ENCODE results near the gene DUS2. TPM values are rescaled to one million over a fixed set of nuclear protein-coding genes. Genes with fewer than 3 reads are reported as not detected.

Gene DUS2
- total and polyA plus RNA-seq, 2 of the 8 experiments (the other 6 are each of a cell fraction or from before 2014, with no cell fraction given): 17.2 to 27.0 TPM

DNA sequence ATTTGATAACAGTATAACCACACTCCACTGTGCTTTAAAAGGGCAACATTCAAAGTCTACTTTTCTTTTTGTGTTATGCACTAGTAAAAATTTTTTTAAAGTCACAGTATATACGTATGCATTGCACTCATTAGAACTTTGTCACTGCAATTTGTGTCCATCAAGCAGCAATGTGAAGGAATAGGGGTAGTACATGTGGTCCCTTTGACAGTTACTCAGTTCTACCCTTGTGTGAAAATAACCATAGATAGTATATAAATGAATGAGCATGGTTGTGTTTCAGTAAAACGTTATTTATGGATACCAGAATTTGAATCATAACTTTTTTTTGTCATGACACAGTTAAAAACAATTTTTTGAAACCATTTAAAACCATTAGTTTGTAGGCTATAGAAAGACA is 92.8 kb downstream of the DUS2 start:
- WGBS, 2 experiments (ENCODE audit: extremely low coverage in 1 of 2, insufficient coverage in 1 of 2, insufficient read length in 1 of 2, insufficient replicate concordance in 2 of 2, low coverage in 1 of 2, low lambda C conversion rate in 2 of 2, missing lambda C conversion rate in 1 of 2): 76% methylated on average over 2 of the region's 2 CpGs; no CpG with 5 or more reads in 1 of the 2 experiments
- H4K91ac ChIP-seq (replicated peaks; ENCODE audit: insufficient read length, low read length): no peak overlapping the region
- no peak overlapping the region for H2BK5ac ChIP-seq (ENCODE audit: low read depth, low read length)
- no peaks in the 10 kb centered on the region for H3K27me3 ChIP-seq (replicated peaks in 1 of 4; ENCODE audit: control insufficient read depth in 3 of 4, extremely low read depth in 1 of 4, insufficient read depth in 3 of 4, low read length in 3 of 4)
- H3K56ac ChIP-seq (replicated peaks; ENCODE audit: insufficient read length, low read depth, low read length): no peak overlapping the region
- no peak overlapping the region for H2AFZ ChIP-seq (ENCODE audit: low read length)
- no peak overlapping the region for H3K4me3 ChIP-seq (ENCODE audit: extremely low read depth in 1 of 4, insufficient read depth in 2 of 4, low read depth in 3 of 4, low read length in 4 of 4)
- no peak overlapping the region for H2BK15ac ChIP-seq (ENCODE audit: low read length)
- no peak overlapping the region for H3K23ac ChIP-seq (ENCODE audit: insufficient read length)
- DNase-seq (ENCODE audit: low read depth in 1 of 2, low spot score in 2 of 2) (no peak), FAIRE-seq (no peak)
- H3K9ac ChIP-seq (replicated peaks in 1 of 4; ENCODE audit: extremely low read depth in 1 of 4, low read depth in 3 of 4, low read length in 3 of 4): no peak overlapping the region
- no peaks in the 10 kb centered on the region for H3K36me3 ChIP-seq (ENCODE audit: control insufficient read depth in 2 of 4, insufficient read depth in 4 of 4, low read length in 3 of 4)
- peaks cover 0 to 5% (median 0%) of the 10 kb centered on the region in 4 experiments; a peak in 1 of 7 replicates for H3K4me1 ChIP-seq (replicated peaks in 1 of 4; ENCODE audit: control insufficient read depth in 3 of 4, insufficient read depth in 4 of 4, low read length in 3 of 4)
- peaks cover 13% of the 10 kb centered on the region for H3K79me1 ChIP-seq (ENCODE audit: low read depth, low read length)
- no peak overlapping the region for H3K27ac ChIP-seq (ENCODE audit: low read depth, low read length)
- no peak overlapping the region for H2AK5ac ChIP-seq (ENCODE audit: low read depth, low read length)
- H3K18ac ChIP-seq (ENCODE audit: extremely low read depth, low read length): no peak overlapping the region
- peaks cover 2 to 6% of the 10 kb centered on the region in 2 experiments for H4K20me1 ChIP-seq (replicated peaks in 1 of 2; ENCODE audit: control insufficient read depth in 1 of 2, insufficient read depth in 2 of 2, low read length in 2 of 2)
- H3K23me2 ChIP-seq (ENCODE audit: low read depth, low read length): no peaks in the 10 kb centered on the region
- no peak overlapping the region for H2BK20ac ChIP-seq (ENCODE audit: low read length)
- no peak overlapping the region for H3K4ac ChIP-seq (replicated peaks; ENCODE audit: insufficient read length, low read depth, low read length)
- H4K5ac ChIP-seq (ENCODE audit: insufficient read length, low read depth, low read length): no peak overlapping the region
- POLR2A ChIA-PET (ENCODE audit: partially characterized antibody): no interaction called here
- H4K8ac ChIP-seq (ENCODE audit: extremely low read depth, insufficient read depth, low read length): no peak overlapping the region
- CTCF ChIA-PET (ENCODE audit: partially characterized antibody): no interaction called here
- peaks cover 0 to 87% of the 10 kb centered on the region in 2 experiments; a peak in 2 of 4 replicates for H3K79me2 ChIP-seq (ENCODE audit: control insufficient read depth in 1 of 2, insufficient read depth in 2 of 2, low read length in 2 of 2)
- H2BK120ac ChIP-seq (replicated peaks; ENCODE audit: low read depth, low read length): no peak overlapping the region
- no peaks in the 10 kb centered on the region for H3K9me3 ChIP-seq (ENCODE audit: insufficient read depth in 2 of 2, low read depth in 1 of 2, low read length in 1 of 2)
- H2BK12ac ChIP-seq (ENCODE audit: low read depth, low read length): no peak overlapping the region
- H3K14ac ChIP-seq (ENCODE audit: insufficient read length): no peak overlapping the region
- H3K4me2 ChIP-seq (ENCODE audit: insufficient read depth in 1 of 2, low read depth in 2 of 2, low read length in 2 of 2): no peak overlapping the region
- TF ChIP-seq HDAC2 (IDR thresholded peaks at IDR 0.05; ENCODE audit: borderline replicate concordance in 1 of 2, low read depth in 2 of 2, low read length in 2 of 2): no peak
- TF ChIP-seq SIX5 (IDR thresholded peaks at IDR 0.05; ENCODE audit: low read depth, low read length): no peak
- no peak for TF ChIP-seq RBBP5 (IDR thresholded peaks at IDR 0.05; ENCODE audit: borderline replicate concordance, low read depth, low read length)
- TF ChIP-seq MAFK (IDR thresholded peaks at IDR 0.05; ENCODE audit: low read depth, low read length): no peak
- TF ChIP-seq KDM4A (IDR thresholded peaks at IDR 0.05; ENCODE audit: low read depth, low read length, severe bottlenecking): no peak
- TF ChIP-seq TBP (IDR thresholded peaks at IDR 0.05; ENCODE audit: low read depth, low read length): no peak
- TF ChIP-seq RAD21 (IDR thresholded peaks at IDR 0.05 in 1 of 2, conservative IDR thresholded peaks at IDR 0.05 in 1 of 2; ENCODE audit: low read depth in 2 of 2, low read length in 2 of 2): no peak
- TF ChIP-seq, protein P1, sequence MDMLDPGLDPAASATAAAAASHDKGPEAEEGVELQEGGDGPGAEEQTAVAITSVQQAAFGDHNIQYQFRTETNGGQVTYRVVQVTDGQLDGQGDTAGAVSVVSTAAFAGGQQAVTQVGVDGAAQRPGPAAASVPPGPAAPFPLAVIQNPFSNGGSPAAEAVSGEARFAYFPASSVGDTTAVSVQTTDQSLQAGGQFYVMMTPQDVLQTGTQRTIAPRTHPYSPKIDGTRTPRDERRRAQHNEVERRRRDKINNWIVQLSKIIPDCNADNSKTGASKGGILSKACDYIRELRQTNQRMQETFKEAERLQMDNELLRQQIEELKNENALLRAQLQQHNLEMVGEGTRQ (IDR thresholded peaks at IDR 0.05; ENCODE audit: low read length): no peak
- no peak for TF ChIP-seq EP300 (IDR thresholded peaks at IDR 0.05; ENCODE audit: borderline replicate concordance in 1 of 2, low read depth in 2 of 2, low read length in 2 of 2)
- no peak for TF ChIP-seq HDAC6 (IDR thresholded peaks at IDR 0.05; ENCODE audit: low read depth, low read length)
- TF ChIP-seq, protein P2, sequence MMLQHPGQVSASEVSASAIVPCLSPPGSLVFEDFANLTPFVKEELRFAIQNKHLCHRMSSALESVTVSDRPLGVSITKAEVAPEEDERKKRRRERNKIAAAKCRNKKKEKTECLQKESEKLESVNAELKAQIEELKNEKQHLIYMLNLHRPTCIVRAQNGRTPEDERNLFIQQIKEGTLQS (IDR thresholded peaks at IDR 0.05; ENCODE audit: insufficient read depth, low read depth, low read length): no peak
- no peak for TF ChIP-seq KDM1A (IDR thresholded peaks at IDR 0.05; ENCODE audit: borderline replicate concordance, low read length)

All from H1 (cell line).